Peyer's patch (tissue), 4 donors: ENCODE results near the gene SPEF1. TPM values are rescaled to one million over a fixed set of nuclear protein-coding genes. Genes with fewer than 3 reads are reported as not detected.

Experiments used
- DNase-seq, 3 donors: peaks; one replicate each; pipeline ENCODE4 v3.0.0-alpha.2; 2017 to 2019
- H3K27ac ChIP-seq, 4 donors: fragments of 200-600 bp; sonication (generic); one replicate each; pipeline ENCODE4 v1.5.1; 2016 to 2019
- H3K27me3 ChIP-seq, 2 donors: fragments of 200-600 bp; sonication (generic); one replicate each; pipeline ENCODE4 v1.5.1; 2019
- H3K36me3 ChIP-seq, 3 donors: fragments of 200-600 bp; sonication (generic); one replicate each; pipeline ENCODE4 v1.5.1; 2016 to 2019
- H3K4me1 ChIP-seq, 4 donors: fragments of 200-600 bp; sonication (generic); one replicate each; pipeline ENCODE4 v1.5.1; 2016 to 2019
- H3K4me3 ChIP-seq, 4 donors: fragments of 200-600 bp; sonication (generic); 1 replicate in 3 of 4; 2 replicates in 1 of 4; pipeline ENCODE4 v1.5.1; 2016 to 2019; ENCODE audit warnings: mild to moderate bottlenecking in 1 of 4
- H3K9me3 ChIP-seq, 4 donors: fragments of 200-600 bp; sonication (generic); one replicate each; pipeline ENCODE4 v1.5.1; 2016 to 2019; ENCODE audit warnings: mild to moderate bottlenecking in 1 of 4
- POLR2A ChIP-seq, 2 donors: fragments of 450-650 bp; IDR thresholded peaks; one replicate each; pipeline ENCODE4 v1.5.1; 2017; ENCODE audit warnings: antibody characterized with exemption in 2 of 2, mild to moderate bottlenecking in 2 of 2, moderate library complexity in 2 of 2
- total RNA-seq, 4 donors: library from RNA; depleted of rRNA; stranded (reverse); fragments of >200 nt; gene quantifications; one replicate each; pipeline ENCODE4 v1.1.0, GENCODE V29; 2016
- TF ChIP-seq, protein P1 (sequence below), 6 experiments: fragments of 450-650 bp in 4 of 6; fragments of 200-600 bp in 2 of 6; sonication (generic) in 1 of 6; IDR thresholded peaks; one replicate each; pipeline ENCODE4 v1.5.1; 2017 to 2019; ENCODE audit warnings: antibody characterized with exemption in 6 of 6, mild to moderate bottlenecking in 3 of 6, moderate library complexity in 1 of 6

SPEF1 gene
- total RNA-seq, 4 donors from 2014 or later, result not detected

DNA sequence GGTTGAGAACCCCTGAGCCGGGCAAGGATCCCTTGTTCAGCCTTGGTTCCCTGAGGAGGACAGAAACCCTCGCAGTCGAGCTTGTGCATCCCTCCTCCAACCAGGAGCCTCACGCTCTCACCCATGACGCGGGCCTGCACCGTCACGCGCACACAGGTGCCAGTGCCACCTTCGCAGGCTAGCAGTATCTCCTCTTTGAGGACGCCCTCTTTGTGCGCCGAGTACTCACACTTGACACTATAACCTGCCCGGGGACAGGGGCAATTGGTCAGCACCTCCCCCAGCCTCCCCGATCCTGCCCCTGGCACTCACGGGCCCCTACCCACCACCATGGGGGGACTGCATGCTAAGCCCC lies 27.0 kb downstream of the SPEF1 start:
- Histone ChIP-seq H3K27me3 (peaks cover 0 to 5% of the 10 kb centered on the region in 2 donors), H3K4me3 (no peak overlapping the region), H3K4me1 (peaks cover 0 to 24% (median 2%) of the 10 kb centered on the region in 4 donors), H3K9me3 (no peaks in the 10 kb centered on the region), H3K36me3 (peaks cover 0 to 5% (median 0%) of the 10 kb centered on the region in 3 donors), H3K27ac (no peak overlapping the region)
- peak in 1 of 3 donors; percentile 35 for DNase-seq
- TF ChIP-seq POLR2A (IDR thresholded peaks at IDR 0.05), result no peak
- TF ChIP-seq, protein P1, sequence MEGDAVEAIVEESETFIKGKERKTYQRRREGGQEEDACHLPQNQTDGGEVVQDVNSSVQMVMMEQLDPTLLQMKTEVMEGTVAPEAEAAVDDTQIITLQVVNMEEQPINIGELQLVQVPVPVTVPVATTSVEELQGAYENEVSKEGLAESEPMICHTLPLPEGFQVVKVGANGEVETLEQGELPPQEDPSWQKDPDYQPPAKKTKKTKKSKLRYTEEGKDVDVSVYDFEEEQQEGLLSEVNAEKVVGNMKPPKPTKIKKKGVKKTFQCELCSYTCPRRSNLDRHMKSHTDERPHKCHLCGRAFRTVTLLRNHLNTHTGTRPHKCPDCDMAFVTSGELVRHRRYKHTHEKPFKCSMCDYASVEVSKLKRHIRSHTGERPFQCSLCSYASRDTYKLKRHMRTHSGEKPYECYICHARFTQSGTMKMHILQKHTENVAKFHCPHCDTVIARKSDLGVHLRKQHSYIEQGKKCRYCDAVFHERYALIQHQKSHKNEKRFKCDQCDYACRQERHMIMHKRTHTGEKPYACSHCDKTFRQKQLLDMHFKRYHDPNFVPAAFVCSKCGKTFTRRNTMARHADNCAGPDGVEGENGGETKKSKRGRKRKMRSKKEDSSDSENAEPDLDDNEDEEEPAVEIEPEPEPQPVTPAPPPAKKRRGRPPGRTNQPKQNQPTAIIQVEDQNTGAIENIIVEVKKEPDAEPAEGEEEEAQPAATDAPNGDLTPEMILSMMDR (IDR thresholded peaks at IDR 0.05), result no peak

DNA sequence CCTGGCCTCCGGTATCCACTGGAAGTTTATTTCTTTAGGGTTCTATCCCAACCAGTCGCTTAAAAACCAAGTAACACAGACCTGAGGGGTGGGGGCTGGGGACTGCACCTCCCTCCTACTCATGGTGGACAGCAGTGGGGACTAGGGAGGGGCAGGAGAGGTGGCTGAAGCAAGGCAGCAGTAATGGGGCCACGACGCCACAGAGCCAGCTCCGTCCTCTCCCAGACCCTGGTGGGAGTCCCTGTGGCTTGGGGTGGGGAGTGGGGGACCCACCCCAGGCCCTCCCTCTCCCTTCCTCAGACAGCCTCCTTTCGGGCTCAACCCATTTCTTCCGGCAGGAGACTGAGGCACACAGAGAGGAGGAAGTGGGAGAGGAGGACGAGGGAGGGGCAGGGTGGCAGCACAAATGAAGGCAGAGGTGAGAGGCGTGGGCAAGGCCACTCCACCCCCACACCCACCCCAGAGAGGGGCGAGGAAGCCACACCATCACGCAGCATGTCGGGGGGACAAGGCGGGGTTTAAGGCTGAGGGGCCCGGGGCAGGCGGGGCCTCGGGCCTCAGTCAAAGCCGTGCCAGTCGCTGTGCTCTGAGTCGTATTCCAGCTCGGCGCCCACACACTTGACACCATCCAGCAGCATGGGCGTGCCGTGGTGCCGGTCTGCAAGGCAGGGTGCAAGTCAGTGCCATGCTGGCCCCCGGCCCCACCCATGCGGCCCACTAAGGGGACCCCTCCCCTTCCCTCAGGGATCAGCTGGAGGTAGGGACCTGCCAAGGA lies 27.6 kb downstream of the SPEF1 start:
- H3K4me1 ChIP-seq, result peaks cover 0 to 24% (median 2%) of the 10 kb centered on the region in 4 donors
- peak in 1 of 3 donors; percentile 38 for DNase-seq
- H3K4me3 ChIP-seq, result no peak overlapping the region
- peaks cover 0 to 5% (median 0%) of the 10 kb centered on the region in 3 donors for H3K36me3 ChIP-seq
- peaks cover 0 to 5% of the 10 kb centered on the region in 2 donors for H3K27me3 ChIP-seq
- no peaks in the 10 kb centered on the region for H3K9me3 ChIP-seq
- no peak for TF ChIP-seq POLR2A (IDR thresholded peaks at IDR 0.05)
- TF ChIP-seq, protein P1 (IDR thresholded peaks at IDR 0.05), result no peak
- H3K27ac ChIP-seq, result no peak overlapping the region

DNA sequence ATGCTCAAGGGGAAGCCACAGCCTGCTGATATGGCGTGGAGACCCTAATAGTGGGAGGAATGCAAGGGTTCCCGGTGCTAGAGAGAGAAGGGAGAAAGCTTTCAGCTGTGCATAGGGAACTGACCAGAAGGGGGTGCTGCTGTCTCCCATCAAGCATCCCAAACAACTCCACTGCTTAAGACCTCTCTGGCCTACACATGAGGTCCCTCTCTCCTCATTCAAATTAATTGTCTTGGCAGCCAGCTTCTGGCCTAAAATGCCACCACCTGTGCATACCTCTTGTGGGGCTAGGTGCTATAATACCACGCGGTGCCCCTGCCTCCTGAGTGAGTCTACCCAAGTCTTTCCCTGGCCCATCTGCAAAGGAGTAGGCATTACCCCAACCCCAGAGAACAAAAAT lies 28.1 kb downstream of the SPEF1 start:
- Histone ChIP-seq H3K4me3 (no peak overlapping the region), H3K27me3 (peaks cover 0 to 5% of the 10 kb centered on the region in 2 donors), H3K4me1 (peaks cover 0 to 24% (median 2%) of the 10 kb centered on the region in 4 donors), H3K36me3 (peaks cover 0 to 2% (median 0%) of the 10 kb centered on the region in 3 donors), H3K9me3 (no peaks in the 10 kb centered on the region), H3K27ac (no peak overlapping the region)
- peak; percentile 60 to 87 (median 63) for DNase-seq
- TF ChIP-seq POLR2A (IDR thresholded peaks at IDR 0.05), result no peak
- TF ChIP-seq, protein P1 (IDR thresholded peaks at IDR 0.05), result peak; percentile 34 to 73 (median 68)

DNA sequence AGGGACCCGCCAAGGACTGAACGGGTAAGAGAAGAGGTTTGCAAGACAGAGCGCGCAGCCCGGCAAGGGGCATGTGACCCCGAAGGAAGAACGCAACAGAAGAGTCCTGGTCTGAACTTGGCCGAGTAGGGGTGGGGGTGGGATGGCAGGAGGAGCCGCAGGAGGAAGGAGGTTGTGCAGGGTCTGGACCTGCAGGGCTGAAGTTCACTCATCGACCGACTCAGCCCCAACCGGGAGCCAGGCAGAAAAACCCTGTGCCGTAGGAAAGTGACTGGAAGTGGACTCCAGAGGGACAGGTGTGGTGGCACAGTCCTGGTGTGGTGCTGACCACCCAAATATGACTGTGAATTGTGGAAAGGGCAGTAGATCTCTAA lies 28.9 kb downstream of the SPEF1 start:
- H3K9me3 ChIP-seq, result no peaks in the 10 kb centered on the region
- no peak for TF ChIP-seq POLR2A (IDR thresholded peaks at IDR 0.05)
- TF ChIP-seq, protein P1 (IDR thresholded peaks at IDR 0.05), result no peak
- peak overlapping the region in 3 of 4 donors; percentile 36 to 51 (median 39) for H3K4me3 ChIP-seq
- H3K36me3 ChIP-seq, result no peaks in the 10 kb centered on the region
- H3K27ac ChIP-seq, result no peak overlapping the region
- peaks cover 0 to 24% (median 2%) of the 10 kb centered on the region in 4 donors for H3K4me1 ChIP-seq
- DNase-seq, result no peak
- H3K27me3 ChIP-seq, result peaks cover 0 to 5% of the 10 kb centered on the region in 2 donors

DNA sequence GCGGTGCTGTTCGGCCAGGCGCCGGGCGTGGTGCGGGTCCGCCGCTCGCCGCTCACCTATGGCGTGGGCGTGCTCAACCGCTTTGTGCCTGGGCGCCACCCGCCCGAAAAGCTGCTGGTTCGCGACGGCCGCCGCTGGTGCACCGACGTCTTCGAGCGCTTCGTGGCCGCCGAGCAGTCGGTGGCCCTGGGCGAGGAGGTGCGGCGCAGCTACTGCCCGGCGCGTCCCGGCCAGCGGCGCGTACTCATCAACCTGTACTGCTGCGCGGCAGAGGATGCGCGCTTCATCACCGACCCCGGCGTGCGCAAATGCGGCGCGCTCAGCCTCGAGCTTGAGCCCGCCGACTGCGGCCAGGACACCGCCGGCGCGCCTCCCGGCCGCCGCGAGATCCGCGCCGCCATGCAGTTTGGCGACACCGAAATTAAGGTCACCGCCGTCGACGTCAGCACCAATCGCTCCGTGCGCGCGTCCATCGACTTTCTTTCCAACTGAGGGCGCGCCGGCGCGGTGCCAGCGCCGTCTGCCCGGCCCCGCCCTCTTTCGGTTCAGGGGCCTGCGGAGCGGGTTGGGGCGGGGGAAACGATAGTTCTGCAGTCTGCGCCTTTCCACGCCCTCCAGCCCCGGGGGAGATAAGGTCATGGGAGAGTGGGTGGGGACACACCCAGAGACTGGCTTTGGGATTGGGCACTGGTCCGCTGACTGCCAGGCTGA lies 29.4 kb downstream of the SPEF1 start:
- peak; percentile 30 to 68 (median 64) for DNase-seq
- Histone ChIP-seq H3K4me1 (peaks cover 0 to 24% (median 2%) of the 10 kb centered on the region in 4 donors), H3K27me3 (peaks cover 0 to 5% of the 10 kb centered on the region in 2 donors), H3K27ac (no peak overlapping the region), H3K9me3 (no peaks in the 10 kb centered on the region), H3K4me3 (peak overlapping the region in 3 of 4 donors; percentile 36 to 51 (median 39)), H3K36me3 (no peaks in the 10 kb centered on the region)
- TF ChIP-seq, protein P1 (IDR thresholded peaks at IDR 0.05), result no peak
- no peak for TF ChIP-seq POLR2A (IDR thresholded peaks at IDR 0.05)
